HL-60 (cell line): ENCODE results near the gene IL2RA.

Experiments used
- DNase-seq, 2 experiments: peaks; one replicate each; pipeline ENCODE4 v3.0.0-alpha.2; 2010 to 2020; ENCODE audit warnings: low read depth in 1 of 2, low spot score in 1 of 2
- H3K27ac ChIP-seq: fragments of 250-450 bp; sonication (Bioruptor Pico); replicated peaks from 2 replicates; pipeline ENCODE4 v1.5.1; 2020; ENCODE audit warnings: mild to moderate bottlenecking, moderate library complexity
- H3K27me3 ChIP-seq: fragments of 250-450 bp; sonication (Bioruptor Pico); 2 replicates; pipeline ENCODE4 v1.5.1; 2021; ENCODE audit warnings: mild to moderate bottlenecking, moderate library complexity; ENCODE audit not compliant: insufficient read depth, poor library complexity, severe bottlenecking
- H3K4me3 ChIP-seq: replicated peaks from 2 replicates; pipeline ENCODE4 v1.5.1; 2011; ENCODE audit warnings: mild to moderate bottlenecking, control low read depth, low read length; ENCODE audit not compliant: insufficient read depth
- CTCF ChIP-seq: IDR thresholded peaks from one replicate; pipeline ENCODE4 v1.5.1; 2011; ENCODE audit warnings: low read length, control low read depth, inconsistent platforms; ENCODE audit not compliant: insufficient read depth
- GABPA ChIP-seq: IDR thresholded peaks from 2 replicates; pipeline ENCODE4 v1.6.1; 2012; ENCODE audit warnings: low read depth
- POLR2AphosphoS5 ChIP-seq: IDR thresholded peaks from 2 replicates; pipeline ENCODE4 v1.6.1; 2012; ENCODE audit warnings: low read depth
- REST ChIP-seq: IDR thresholded peaks from 2 replicates; pipeline ENCODE4 v1.6.1; 2012; ENCODE audit warnings: low read depth; ENCODE audit not compliant: insufficient replicate concordance
- SPI1 ChIP-seq: IDR thresholded peaks from 2 replicates; pipeline ENCODE4 v1.6.1; 2012; ENCODE audit warnings: low read depth, mild to moderate bottlenecking, borderline replicate concordance

IL2RA gene

GRCh38 chr10:5968037-5968680 is 94.0 kb downstream of the IL2RA start:
- Histone ChIP-seq H3K27ac (no peak overlapping the region), H3K27me3 (no peaks in the 10 kb centered on the region), H3K4me3 (no peak overlapping the region)
- TF ChIP-seq SPI1 (no peak), GABPA (no peak), REST (no peak), POLR2AphosphoS5 (no peak), CTCF (no peak)
- DNase-seq: no peak

GRCh38 chr10:5965266-5965665 is 96.9 kb downstream of the IL2RA start:
- Histone ChIP-seq H3K27ac (no peak overlapping the region), H3K27me3 (no peaks in the 10 kb centered on the region), H3K4me3 (no peak overlapping the region)
- TF ChIP-seq POLR2AphosphoS5 (no peak), CTCF (no peak), GABPA (no peak), SPI1 (no peak), REST (no peak)
- DNase-seq: no peak

GRCh38 chr10:5964736-5965135 is 97.4 kb downstream of the IL2RA start:
- Histone ChIP-seq H3K4me3 (no peak overlapping the region), H3K27ac (no peak overlapping the region), H3K27me3 (no peaks in the 10 kb centered on the region)
- no peak for DNase-seq
- TF ChIP-seq REST: no peak
- TF ChIP-seq SPI1: no peak
- TF ChIP-seq POLR2AphosphoS5: no peak
- no peak for TF ChIP-seq GABPA
- no peak for TF ChIP-seq CTCF
